Measurements from ENCODE around the gene GPC6.

DNA sequence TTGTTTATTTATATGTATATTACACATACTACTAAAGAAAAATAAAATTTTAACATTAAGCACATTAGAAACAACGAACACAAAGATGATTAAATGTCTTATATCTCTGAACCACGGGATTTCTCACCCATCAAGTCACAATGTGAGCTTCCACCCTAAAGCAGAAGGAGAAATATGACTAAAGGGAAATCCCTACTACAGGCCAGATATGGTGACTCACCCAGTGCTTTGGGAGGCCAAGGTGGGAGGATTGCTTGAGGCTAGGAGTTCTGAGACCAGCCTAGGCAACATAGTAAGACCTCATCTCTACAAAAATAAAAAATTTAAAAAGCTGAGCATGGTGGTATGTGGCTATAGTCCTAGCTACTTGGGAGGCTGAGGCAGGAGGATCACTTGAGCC, 1228.3 kb downstream of the GPC6 start:
- TF ChIP-seq POLR2AphosphoS5 (IDR thresholded peaks at IDR 0.05; ENCODE audit: insufficient read depth in 1 of 2, low read depth in 1 of 2), result no peak
- TF ChIP-seq POLR2A (IDR thresholded peaks at IDR 0.05), result no peak

Data from vagina (tissue), 2 donors.